ENCODE results near the gene DNAH7. TPM values are rescaled to one million over a fixed set of nuclear protein-coding genes. Genes with fewer than 3 reads are reported as not detected.

DNAH7 gene
- total and polyA plus RNA-seq, 12 donors, result 0.36 to 3.6 (median 1.4) TPM

GRCh38 chr2:195709901-195710806, 358.5 kb downstream of the DNAH7 start:
- Histone ChIP-seq H3K36me3 (replicated peaks in 1 of 2) (peaks cover 0 to 16% of the 10 kb centered on the region in 2 donors), H3K4me1 (replicated peaks in 1 of 2) (no peaks in the 10 kb centered on the region), H3K27me3 (no peaks in the 10 kb centered on the region), H3K27ac (no peak overlapping the region), H3K9me3 (replicated peaks in 1 of 3) (no peaks in the 10 kb centered on the region), H3K4me3 (no peak overlapping the region)
- TF ChIP-seq CTCF (IDR thresholded peaks at IDR 0.05), result no peak
- no peak for TF ChIP-seq POLR2A (IDR thresholded peaks at IDR 0.05)
- DNase-seq, result no peak
- intact Hi-C loops (cut with DNase I), result no loop called here
- 87 to 93% (median 91%) methylated on average over 2 of the region's 2 CpGs for WGBS, 4 donors

- intact Hi-C loops (cut with DNase I), result no loop called here
- Histone ChIP-seq H3K4me1 (replicated peaks in 1 of 2) (no peaks in the 10 kb centered on the region), H3K4me3 (no peak overlapping the region), H3K36me3 (replicated peaks in 1 of 2) (no peaks in the 10 kb centered on the region), H3K27me3 (no peaks in the 10 kb centered on the region), H3K9me3 (replicated peaks in 1 of 3) (no peaks in the 10 kb centered on the region), H3K27ac (no peak overlapping the region)
- no peak for DNase-seq
- TF ChIP-seq CTCF (IDR thresholded peaks at IDR 0.05) (no peak), POLR2A (IDR thresholded peaks at IDR 0.05) (no peak)
- WGBS, 4 donors, result 77 to 81% (median 81%) methylated on average over 5 of the region's 5 CpGs
Observed at GRCh38 chr2:195706161-195706900, 362.3 kb downstream of the DNAH7 start.

GRCh38 chr2:195700480-195700879, 368.2 kb downstream of the DNAH7 start:
- WGBS, 4 donors, result 85 to 100% (median 97%) methylated on average over 2 to 3 of the region's 3 CpGs
- Histone ChIP-seq H3K36me3 (replicated peaks in 1 of 2) (no peaks in the 10 kb centered on the region), H3K9me3 (replicated peaks in 1 of 3) (peaks cover 0 to 15% (median 9%) of the 10 kb centered on the region in 3 donors), H3K4me3 (no peak overlapping the region), H3K27ac (no peak overlapping the region), H3K27me3 (no peaks in the 10 kb centered on the region), H3K4me1 (replicated peaks in 1 of 2) (no peaks in the 10 kb centered on the region)
- intact Hi-C loops (cut with DNase I), result no loop called here
- TF ChIP-seq POLR2A (IDR thresholded peaks at IDR 0.05), result no peak
- no peak for TF ChIP-seq CTCF (IDR thresholded peaks at IDR 0.05)
- no peak for DNase-seq

DNA sequence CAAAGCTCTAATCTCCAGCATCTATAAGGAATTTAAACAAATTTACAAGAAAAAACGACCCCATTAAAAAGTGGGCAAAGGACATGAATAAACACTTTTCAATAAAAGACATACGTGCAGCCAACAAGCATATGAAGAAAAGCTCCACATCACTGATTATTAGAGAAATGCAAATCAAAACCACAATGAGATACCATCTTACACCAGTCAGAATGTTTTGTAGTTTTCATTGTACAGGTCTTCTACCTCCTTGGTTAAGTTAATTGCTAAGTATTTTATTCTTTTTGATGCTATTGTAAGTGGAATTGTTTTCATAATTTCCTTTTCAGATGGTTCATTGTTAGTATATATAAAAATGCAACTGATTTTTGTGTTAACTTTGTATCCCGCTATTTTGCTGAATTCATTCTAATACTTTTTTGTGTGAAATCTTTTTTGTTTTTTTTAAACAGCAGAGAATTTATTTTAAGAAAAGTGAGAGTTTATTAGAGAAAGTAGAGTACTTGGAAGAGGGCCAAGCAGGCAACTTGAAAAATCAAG, 370.9 kb downstream of the DNAH7 start:
- TF ChIP-seq CTCF (IDR thresholded peaks at IDR 0.05) (no peak), POLR2A (IDR thresholded peaks at IDR 0.05) (no peak)
- intact Hi-C loops (cut with DNase I), result no loop called here
- Histone ChIP-seq H3K4me3 (no peak overlapping the region), H3K9me3 (replicated peaks in 1 of 3) (peaks cover 0 to 15% (median 9%) of the 10 kb centered on the region in 3 donors), H3K27ac (no peak overlapping the region), H3K36me3 (replicated peaks in 1 of 2) (no peaks in the 10 kb centered on the region), H3K4me1 (replicated peaks in 1 of 2) (peaks cover 0 to 6% of the 10 kb centered on the region in 2 donors), H3K27me3 (no peaks in the 10 kb centered on the region)
- DNase-seq, result no peak
- 91 to 96% (median 94%) methylated on average over 3 of the region's 3 CpGs for WGBS, 4 donors

All from adrenal gland (tissue), 12 donors.